ENCODE data around the gene STARD10.

Gene STARD10

GRCh38 chr11:72782081-72782920 is 11.5 kb downstream of the STARD10 start:
- peak overlapping the region; percentile 52 for H3K4me3 ChIP-seq (ENCODE audit: low read depth, low read length)
- DNase-seq (ENCODE audit: low read depth), result no peak
- TF ChIP-seq, protein P1, sequence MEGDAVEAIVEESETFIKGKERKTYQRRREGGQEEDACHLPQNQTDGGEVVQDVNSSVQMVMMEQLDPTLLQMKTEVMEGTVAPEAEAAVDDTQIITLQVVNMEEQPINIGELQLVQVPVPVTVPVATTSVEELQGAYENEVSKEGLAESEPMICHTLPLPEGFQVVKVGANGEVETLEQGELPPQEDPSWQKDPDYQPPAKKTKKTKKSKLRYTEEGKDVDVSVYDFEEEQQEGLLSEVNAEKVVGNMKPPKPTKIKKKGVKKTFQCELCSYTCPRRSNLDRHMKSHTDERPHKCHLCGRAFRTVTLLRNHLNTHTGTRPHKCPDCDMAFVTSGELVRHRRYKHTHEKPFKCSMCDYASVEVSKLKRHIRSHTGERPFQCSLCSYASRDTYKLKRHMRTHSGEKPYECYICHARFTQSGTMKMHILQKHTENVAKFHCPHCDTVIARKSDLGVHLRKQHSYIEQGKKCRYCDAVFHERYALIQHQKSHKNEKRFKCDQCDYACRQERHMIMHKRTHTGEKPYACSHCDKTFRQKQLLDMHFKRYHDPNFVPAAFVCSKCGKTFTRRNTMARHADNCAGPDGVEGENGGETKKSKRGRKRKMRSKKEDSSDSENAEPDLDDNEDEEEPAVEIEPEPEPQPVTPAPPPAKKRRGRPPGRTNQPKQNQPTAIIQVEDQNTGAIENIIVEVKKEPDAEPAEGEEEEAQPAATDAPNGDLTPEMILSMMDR (IDR thresholded peaks at IDR 0.05; ENCODE audit: low read depth, low read length, missing control alignments), result no peak

DNA sequence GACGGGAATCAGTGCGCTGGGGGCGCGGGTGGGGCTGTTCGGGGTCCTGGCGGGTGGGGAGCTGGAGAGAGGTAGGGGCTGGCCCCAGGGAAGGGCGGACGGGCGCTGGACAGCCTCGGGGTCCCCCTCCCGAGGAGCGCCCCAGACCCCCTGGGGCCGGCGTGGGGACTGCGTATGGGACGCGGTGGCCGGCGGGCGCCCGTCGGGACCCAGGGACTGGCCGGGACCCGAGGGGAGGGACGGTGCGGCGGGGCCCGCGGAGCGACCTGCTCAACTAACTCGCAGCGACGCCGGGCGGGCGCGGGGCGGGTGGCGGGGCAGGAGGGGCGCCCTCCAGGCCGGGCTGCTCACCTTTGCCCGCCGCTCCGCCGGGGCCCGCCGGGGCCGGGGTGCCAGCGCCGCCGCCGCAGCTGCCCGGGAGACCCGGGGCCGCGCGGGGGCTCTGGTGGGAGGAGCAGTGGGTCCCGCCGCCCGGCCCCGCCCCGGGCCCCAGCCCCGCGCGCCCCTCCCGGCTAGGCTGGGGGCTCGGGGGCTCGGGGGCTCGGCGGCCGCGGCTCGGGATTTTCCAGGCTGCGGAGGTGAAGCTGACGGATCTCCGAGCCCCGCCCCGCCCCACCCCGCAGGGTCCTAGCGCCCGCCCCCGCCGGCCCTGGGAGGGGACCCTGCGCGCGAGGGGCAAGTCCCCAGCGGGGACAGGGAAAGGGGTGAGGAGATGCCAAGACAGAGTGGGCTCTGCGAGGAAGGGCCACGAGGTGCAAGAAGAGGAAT is 12.3 kb downstream of the STARD10 start:
- no peak for DNase-seq (ENCODE audit: low read depth)

DNA sequence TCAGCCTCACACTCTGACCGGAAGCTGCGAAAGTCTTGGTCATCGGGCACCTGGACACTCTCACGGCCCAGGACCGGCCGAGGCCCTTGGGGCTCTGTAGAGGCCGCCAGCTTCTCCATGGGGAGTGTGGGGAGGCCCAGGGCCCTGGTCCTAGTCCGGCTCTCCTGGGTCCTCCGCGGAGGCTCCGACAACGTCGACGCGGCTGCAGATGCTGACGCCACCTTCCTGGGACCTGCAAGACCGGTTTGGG is 12.9 kb downstream of the STARD10 start:
- H3K4me3 ChIP-seq (ENCODE audit: low read depth, low read length), result peak overlapping the region; percentile 52
- TF ChIP-seq, protein P1 (IDR thresholded peaks at IDR 0.05; ENCODE audit: low read depth, low read length, missing control alignments), result no peak
- no peak for DNase-seq (ENCODE audit: low read depth)

More for the DNA sequence above, 12.3 kb downstream of the STARD10 start:
- TF ChIP-seq, protein P1 (IDR thresholded peaks at IDR 0.05; ENCODE audit: low read depth, low read length, missing control alignments), result no peak
- peak overlapping the region; percentile 52 for H3K4me3 ChIP-seq (ENCODE audit: low read depth, low read length)

DNA sequence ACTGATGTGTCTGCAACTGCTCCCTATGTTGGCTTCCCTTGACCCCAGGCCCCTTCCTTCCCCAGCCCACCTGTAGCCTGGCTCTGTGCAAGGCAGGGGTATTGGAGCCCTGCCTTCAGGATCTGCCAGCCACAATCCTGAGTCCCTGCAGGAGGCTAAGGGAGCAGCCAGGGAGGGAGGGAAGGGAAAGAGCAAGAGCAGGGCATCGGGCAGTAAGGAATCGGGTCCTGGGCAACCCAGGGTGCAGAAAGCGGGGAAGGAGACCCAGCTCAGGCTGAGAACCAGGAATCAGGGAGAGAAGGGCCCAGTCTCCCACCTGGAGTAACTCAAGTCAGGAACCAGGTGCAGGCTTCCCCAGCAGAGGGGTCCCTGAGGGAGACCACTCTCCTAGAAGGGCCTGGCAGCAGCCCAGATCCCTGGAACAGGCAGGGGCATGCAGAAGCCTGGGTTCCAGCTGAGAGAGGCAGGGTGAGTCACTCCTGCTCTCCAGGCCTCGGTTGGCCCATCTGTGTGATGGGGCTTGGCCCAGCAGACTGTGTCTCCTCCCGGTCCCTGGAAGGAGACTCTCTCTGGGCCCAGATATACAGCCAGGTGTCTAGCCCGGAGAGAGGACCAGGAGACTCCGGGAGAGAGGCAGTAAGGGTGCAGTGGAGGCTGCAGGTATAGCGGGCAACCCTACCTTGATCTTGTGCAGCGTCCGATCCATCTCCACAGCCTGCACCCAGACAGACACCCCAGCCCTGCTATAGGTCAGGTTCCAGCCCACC is 13.4 kb downstream of the STARD10 start:
- H3K4me3 ChIP-seq (ENCODE audit: low read depth, low read length), result no peak overlapping the region; the same call in 1 of the 2 replicates
- no peak for DNase-seq (ENCODE audit: low read depth)
- TF ChIP-seq, protein P1 (IDR thresholded peaks at IDR 0.05; ENCODE audit: low read depth, low read length, missing control alignments), result no peak

GRCh38 chr11:72779495-72780128 is 14.2 kb downstream of the STARD10 start:
- no peak for DNase-seq (ENCODE audit: low read depth)
- H3K4me3 ChIP-seq (ENCODE audit: low read depth, low read length), result no peak overlapping the region
- TF ChIP-seq, protein P1 (IDR thresholded peaks at IDR 0.05; ENCODE audit: low read depth, low read length, missing control alignments), result no peak
